Stimulated activated CD4-positive, alpha-beta T cell treated with anti-CD3 and anti-CD28 coated beads, TNF-alpha, amount 100 ng/mL, for 24 hours (primary cell): ENCODE data around the gene PLRG1.
A peak's percentile ranks its signal among the peaks of the same experiment; 100 is the strongest.

Experiments used
- DNase-seq, 3 experiments: peaks; one replicate each; pipeline ENCODE4 v3.0.0-alpha.2; 2020; ENCODE audit warnings: low read depth in 3 of 3

The PLRG1 gene

GRCh38 chr4:154573190-154573870 lies 23.1 kb upstream of the PLRG1 start:
- no peak for DNase-seq

GRCh38 chr4:154569584-154569983 lies 19.4 kb upstream of the PLRG1 start:
- DNase-seq, result no peak

GRCh38 chr4:154569028-154569427 lies 18.8 kb upstream of the PLRG1 start:
- no peak for DNase-seq

- DNase-seq, result no peak
Observed at GRCh38 chr4:154566639-154567204, 16.5 kb upstream of the PLRG1 start.

- no peak for DNase-seq
Observed at GRCh38 chr4:154565704-154566103, 15.5 kb upstream of the PLRG1 start.

GRCh38 chr4:154564311-154564710 lies 14.1 kb upstream of the PLRG1 start:
- no peak for DNase-seq

- no peak for DNase-seq
Observed at GRCh38 chr4:154562697-154563254, 12.6 kb upstream of the PLRG1 start, which contains the start of gene FGB. FGB (plus strand) TSS chr4:154563011; CDS start chr4:154563019, 8 bp downstream.

GRCh38 chr4:154560824-154561231 lies 10.6 kb upstream of the PLRG1 start:
- no peak for DNase-seq

- DNase-seq, result no peak
Observed at GRCh38 chr4:154560419-154560801, 10.2 kb upstream of the PLRG1 start.

GRCh38 chr4:154559494-154560418 lies 9.6 kb upstream of the PLRG1 start:
- DNase-seq, result no peak

GRCh38 chr4:154559141-154559493 lies 8.9 kb upstream of the PLRG1 start:
- no peak for DNase-seq

- peak; percentile 50 to 64 (median 57) for DNase-seq
Observed at GRCh38 chr4:154551872-154552686, 1.9 kb upstream of the PLRG1 start.

- no peak for DNase-seq
Observed at GRCh38 chr4:154545689-154546088, 4.5 kb downstream of the PLRG1 start.

- DNase-seq, result no peak
Observed at GRCh38 chr4:154542271-154542879, 7.8 kb downstream of the PLRG1 start.

GRCh38 chr4:154534296-154534695 lies 15.9 kb downstream of the PLRG1 start:
- DNase-seq, result no peak

GRCh38 chr4:154529728-154530519 lies 20.3 kb downstream of the PLRG1 start:
- no peak for DNase-seq

- no peak for DNase-seq
Observed at GRCh38 chr4:154528869-154529268, 21.3 kb downstream of the PLRG1 start.

GRCh38 chr4:154527308-154527707 lies 22.9 kb downstream of the PLRG1 start:
- DNase-seq, result no peak

- DNase-seq, result no peak
Observed at GRCh38 chr4:154526151-154526550, 24.0 kb downstream of the PLRG1 start.

GRCh38 chr4:154521607-154522006 lies 28.6 kb downstream of the PLRG1 start:
- no peak for DNase-seq
